GM12892 (cell line): ENCODE results near the gene FGF10. TPM values are rescaled to one million over a fixed set of nuclear protein-coding genes. Genes with fewer than 3 reads are reported as not detected.

Experiments used
- DNase-seq: peaks from one replicate; pipeline ENCODE4 v3.0.0; 2011; ENCODE audit not compliant: insufficient read length
- FAIRE-seq: peaks from 2 replicates; lab custom pipeline; 2011; peaks lifted over from hg19 to GRCh38; lab: Jason Lieb, UNC
- POLR2A ChIP-seq: IDR thresholded peaks from 2 replicates; pipeline ENCODE4 v1.6.1; 2011; ENCODE audit warnings: low read depth, low read length, control low read depth
- POLR2AphosphoS5 ChIP-seq: IDR thresholded peaks from 2 replicates; pipeline ENCODE4 v1.6.1; 2011; ENCODE audit warnings: low read depth, low read length, control low read depth
- TAF1 ChIP-seq: IDR thresholded peaks from 2 replicates; pipeline ENCODE4 v1.6.1; 2011; ENCODE audit warnings: low read depth, mild to moderate bottlenecking, control low read depth, low read length, borderline replicate concordance
- polyA plus RNA-seq: library from polyadenylated mRNA; unstranded; fragments of >200 nt; gene quantifications from one replicate; pipeline ENCODE4 v1.2.1, GENCODE V29; 2012; ENCODE audit warnings: missing spikeins, inconsistent platforms; ENCODE audit not compliant: missing spikeins

The FGF10 gene
- not detected for polyA plus RNA-seq

DNA sequence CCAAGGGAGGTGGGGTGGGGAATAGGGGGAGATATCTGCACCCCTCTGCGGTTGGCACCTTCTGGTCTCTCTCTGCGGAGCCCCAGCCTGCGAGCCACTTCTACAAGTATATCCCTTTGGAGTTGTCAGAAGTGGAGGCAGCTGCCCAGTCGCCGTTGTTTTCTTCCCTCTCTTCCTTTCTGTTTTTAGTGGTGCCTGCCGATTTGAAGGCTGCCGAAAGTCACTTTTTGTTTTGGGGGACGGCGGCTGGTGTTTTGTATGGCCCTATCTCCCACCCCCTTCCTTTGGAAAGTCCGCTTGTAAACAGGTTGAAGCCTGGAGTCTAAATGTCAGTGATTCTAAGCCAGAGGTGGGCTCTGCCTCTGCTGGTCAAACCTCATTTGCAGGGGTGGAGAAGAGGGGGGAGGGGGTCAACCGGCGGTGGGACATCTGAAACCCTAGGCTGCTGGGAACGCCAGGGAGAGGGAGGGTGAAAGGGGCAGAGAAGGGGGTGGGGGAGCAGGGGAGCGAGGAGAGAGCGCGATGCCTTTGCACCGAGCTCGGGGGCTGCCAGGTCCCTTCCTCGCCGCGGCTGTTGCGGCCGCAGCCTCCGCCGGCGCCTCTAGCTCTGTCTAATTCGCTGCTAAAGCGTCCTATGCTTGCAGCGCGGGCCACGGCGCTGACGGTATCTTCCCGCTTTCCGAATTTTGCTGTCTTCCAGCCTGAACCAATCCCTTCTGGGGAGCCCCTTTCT lies at the start of gene FGF10:
Gene FGF10, minus strand, starts transcription at position 331 of the 733 bp plus-strand sequence. CDS start 738 bp downstream, outside the sequence.
- TF ChIP-seq POLR2AphosphoS5 (no peak), POLR2A (no peak), TAF1 (no peak)
- DNase-seq, result no peak

GRCh38 chr5:44426944-44427343 lies 37.7 kb upstream of the FGF10 start:
- DNase-seq (no peak), FAIRE-seq (no peak)
- TF ChIP-seq POLR2A (no peak), POLR2AphosphoS5 (no peak), TAF1 (no peak)

More for the DNA sequence above, at the start of gene FGF10:
- FAIRE-seq, result no peak

DNA sequence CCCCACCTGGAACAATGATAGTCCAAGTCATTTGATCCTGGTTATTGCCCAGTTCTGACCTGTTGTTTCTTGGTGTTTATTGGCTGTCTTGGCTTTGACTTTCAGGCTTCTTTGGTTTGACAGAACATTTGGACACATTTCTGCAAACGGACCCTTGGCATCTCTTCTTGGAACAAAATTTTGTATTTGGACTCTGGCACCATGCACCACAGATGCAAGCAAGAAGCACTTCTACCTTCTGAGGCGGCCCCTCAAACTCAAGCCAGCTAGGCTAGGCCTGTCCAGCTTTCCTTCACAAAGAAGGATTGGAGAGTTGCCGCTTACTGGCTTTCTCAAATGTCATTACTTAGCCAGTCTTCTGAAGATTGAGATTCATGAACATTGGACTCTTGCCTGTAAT lies 23.1 kb upstream of the FGF10 start:
- TF ChIP-seq POLR2A (no peak), TAF1 (no peak)
- DNase-seq (no peak), FAIRE-seq (no peak)

DNA sequence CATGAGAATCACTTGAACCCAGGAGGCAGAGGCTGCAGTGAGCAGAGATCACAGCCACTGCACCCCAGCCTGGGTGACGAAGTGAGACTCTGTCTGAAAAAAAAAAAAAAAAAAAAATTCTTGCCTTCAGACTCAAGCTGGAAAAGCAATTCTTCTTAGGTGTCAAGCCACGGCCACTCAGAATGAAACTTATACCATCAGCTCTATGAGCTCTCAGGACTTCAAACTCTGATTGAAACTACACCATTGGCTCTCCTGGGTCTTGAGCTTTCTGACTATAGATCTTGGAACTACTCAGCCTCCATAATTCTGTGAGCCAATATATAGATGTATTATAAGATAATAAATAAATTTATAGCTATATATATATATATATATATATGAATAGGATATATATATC lies 12.9 kb upstream of the FGF10 start:
- no peak for TF ChIP-seq POLR2AphosphoS5
- no peak for TF ChIP-seq POLR2A
- no peak for TF ChIP-seq TAF1

GRCh38 chr5:44401611-44402010 lies 12.4 kb upstream of the FGF10 start:
- no peak for FAIRE-seq
- no peak for TF ChIP-seq TAF1
- TF ChIP-seq POLR2A, result no peak
- TF ChIP-seq POLR2AphosphoS5, result no peak
- no peak for DNase-seq

More for the DNA sequence above, 12.9 kb upstream of the FGF10 start:
- DNase-seq, result no peak
- FAIRE-seq, result no peak

DNA sequence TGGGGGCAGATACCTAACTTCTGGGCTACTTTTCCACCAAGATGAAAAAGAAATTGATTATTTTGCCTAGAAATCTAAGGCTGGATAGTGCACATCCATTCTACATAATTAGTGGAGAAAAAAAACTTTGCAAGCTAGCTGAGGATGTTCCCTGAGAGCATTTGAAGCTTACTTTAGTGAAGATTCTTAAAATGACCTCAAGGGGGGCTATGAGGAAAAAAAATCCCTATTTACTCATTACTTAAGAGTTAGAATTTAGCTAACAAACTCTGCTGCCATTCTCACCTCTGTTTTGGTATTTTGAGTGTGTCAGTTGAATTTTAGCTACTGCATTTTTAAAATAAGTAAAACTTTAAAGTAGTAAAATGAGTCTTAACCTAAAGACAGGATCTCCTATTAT lies 9.2 kb upstream of the FGF10 start:
- no peak for TF ChIP-seq POLR2A
- no peak for TF ChIP-seq POLR2AphosphoS5
- no peak for TF ChIP-seq TAF1
- FAIRE-seq, result no peak
- no peak for DNase-seq

- FAIRE-seq (no peak), DNase-seq (no peak)
- no peak for TF ChIP-seq POLR2AphosphoS5
- no peak for TF ChIP-seq POLR2A
- TF ChIP-seq TAF1, result no peak
Observed at GRCh38 chr5:44396312-44396711, 7.1 kb upstream of the FGF10 start.

DNA sequence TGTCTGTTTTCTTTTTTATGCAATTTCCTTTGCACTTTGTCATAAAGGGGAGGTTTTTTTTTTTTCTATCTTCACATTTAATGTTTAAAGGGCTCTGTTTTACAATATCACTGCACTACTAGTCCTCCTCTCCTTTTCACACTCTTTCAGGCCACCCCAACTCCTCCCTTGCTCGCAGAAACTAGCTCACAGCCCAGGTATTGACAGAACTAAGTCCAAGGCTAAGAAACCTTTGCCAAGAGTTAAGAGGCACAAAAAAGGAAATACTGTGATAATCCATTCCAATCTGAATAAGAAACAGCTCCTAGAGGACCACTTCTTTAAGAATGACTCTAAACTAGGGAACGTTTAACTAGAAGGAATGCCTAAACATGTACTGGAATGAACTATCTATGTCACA lies 1.1 kb upstream of the FGF10 start:
- DNase-seq (no peak), FAIRE-seq (no peak)
- TF ChIP-seq POLR2AphosphoS5 (no peak), POLR2A (no peak), TAF1 (no peak)

GRCh38 chr5:44389823-44390143 lies 563 bp upstream of the FGF10 start:
- FAIRE-seq (no peak), DNase-seq (no peak)
- no peak for TF ChIP-seq POLR2AphosphoS5
- TF ChIP-seq POLR2A, result no peak
- TF ChIP-seq TAF1, result no peak

DNA sequence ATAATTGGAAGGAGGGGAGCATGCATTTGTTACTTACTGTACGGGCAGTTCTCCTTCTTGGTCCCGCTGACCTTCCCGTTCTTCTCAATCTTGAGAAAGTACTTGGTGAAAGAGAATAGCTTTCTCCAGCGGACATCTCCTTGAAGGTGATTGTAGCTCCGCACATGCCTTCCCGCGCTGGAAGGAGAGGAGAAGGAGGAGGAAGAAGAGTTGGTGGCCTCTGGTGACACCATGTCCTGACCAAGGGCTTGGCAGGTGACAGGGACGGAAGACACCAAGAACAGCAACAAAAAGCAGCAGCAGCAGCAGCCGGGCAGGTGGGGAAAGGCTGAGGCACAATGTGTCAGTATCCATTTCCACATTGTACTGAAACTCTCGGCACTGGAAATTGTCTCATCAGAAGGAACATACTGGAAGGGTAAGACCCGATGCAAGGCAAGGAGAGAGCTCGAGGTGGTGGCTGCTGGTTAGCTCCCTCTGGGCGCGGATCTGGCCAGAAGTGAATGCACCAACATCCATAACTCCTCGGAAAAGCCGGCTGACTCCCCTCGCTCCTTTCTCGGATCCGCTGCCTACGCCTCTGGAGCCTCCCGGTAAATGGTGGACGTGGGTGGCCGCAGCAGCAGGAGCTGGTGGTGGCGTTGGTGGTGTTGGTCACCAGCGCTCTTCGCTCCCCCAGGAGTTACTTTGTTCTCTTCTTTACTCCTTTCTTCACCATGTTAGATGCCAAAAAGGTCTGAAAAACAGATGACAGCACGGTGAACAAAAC lies 715 bp downstream of the FGF10 start:
- DNase-seq, result no peak
- no peak for FAIRE-seq
- TF ChIP-seq POLR2AphosphoS5, result no peak
- no peak for TF ChIP-seq TAF1
- no peak for TF ChIP-seq POLR2A

DNA sequence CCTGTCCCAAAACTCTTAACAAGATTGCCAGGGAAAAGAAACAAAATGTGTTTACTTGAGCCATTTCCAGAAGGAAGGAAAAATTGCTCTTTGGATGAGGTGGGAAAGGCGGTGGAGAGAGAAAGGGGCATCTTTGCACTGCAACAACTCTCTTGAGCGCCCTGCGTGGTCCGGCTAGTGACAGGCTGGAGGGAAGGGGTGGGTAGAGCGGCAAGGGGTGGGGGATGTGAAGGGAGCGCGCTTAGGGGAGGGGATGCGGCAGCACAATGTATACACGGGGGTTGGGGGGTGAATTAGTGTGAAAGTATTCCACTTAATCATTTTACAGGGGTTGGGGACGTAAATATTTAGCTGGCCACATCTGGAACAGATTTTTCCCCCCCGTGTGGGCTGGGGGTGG lies 1.3 kb downstream of the FGF10 start:
- no peak for TF ChIP-seq POLR2AphosphoS5
- TF ChIP-seq POLR2A, result no peak
- TF ChIP-seq TAF1, result no peak
- DNase-seq (no peak), FAIRE-seq (no peak)

GRCh38 chr5:44387406-44387805 lies 1.8 kb downstream of the FGF10 start:
- no peak for TF ChIP-seq TAF1
- TF ChIP-seq POLR2A, result no peak
- no peak for TF ChIP-seq POLR2AphosphoS5
- FAIRE-seq (no peak), DNase-seq (no peak)
